SKM-1 (cell line): ENCODE results near the gene ABCB8.

Experiments used
- DNase-seq: peaks from one replicate; lab custom pipeline; 2025; ENCODE audit not compliant: unreplicated experiment; lab: John Stamatoyannopoulos, UW

The ABCB8 gene

DNA sequence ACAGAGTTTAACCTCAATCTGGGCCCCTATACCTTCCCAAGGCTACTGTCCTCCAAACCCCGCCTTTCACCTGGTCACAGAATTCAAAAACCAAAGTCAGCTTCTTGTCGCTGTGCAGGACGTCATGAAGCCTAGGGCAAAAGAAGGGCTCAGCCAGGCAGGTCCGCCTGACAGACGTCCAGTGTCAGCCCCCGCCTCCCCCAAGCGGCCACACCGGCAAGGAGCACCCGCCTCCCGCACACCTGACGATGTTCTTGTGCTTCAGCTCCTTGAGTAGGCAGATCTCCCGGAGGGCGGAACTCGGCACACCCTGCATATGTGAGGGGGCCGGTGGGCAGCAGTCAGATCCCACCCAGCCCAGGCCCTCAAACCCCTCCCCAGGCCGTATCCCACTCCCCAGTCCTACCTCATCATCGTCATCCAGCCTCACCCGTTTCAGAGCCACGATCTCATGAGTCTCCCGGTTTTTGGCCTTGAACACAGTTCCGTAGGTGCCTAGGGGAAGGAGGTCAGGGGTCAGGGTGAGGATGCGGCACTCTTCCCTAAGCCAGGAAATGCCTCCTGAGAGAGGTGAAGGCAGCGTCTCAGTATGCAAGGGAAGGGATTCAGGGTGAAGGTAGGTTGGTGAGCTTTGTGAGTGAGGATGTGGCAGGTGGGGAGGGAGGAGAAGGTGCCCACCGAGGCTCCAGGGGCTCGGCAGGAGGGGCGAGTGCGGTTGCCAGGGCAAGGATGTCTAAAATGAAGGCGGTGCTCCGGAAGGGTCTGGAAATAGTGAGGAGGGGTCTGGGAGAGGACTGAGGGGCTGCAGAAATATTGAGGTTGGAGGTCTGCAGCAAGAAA lies 28.6 kb downstream of the ABCB8 start:
- DNase-seq: no peak

GRCh38 chr7:151057506-151057988 lies 29.3 kb downstream of the ABCB8 start, which contains the start of gene CDK5:
TSS of gene CDK5 (minus strand) at chr7:151057897. CDS start at chr7:151057848, 49 bp downstream.
- DNase-seq: no peak

DNA sequence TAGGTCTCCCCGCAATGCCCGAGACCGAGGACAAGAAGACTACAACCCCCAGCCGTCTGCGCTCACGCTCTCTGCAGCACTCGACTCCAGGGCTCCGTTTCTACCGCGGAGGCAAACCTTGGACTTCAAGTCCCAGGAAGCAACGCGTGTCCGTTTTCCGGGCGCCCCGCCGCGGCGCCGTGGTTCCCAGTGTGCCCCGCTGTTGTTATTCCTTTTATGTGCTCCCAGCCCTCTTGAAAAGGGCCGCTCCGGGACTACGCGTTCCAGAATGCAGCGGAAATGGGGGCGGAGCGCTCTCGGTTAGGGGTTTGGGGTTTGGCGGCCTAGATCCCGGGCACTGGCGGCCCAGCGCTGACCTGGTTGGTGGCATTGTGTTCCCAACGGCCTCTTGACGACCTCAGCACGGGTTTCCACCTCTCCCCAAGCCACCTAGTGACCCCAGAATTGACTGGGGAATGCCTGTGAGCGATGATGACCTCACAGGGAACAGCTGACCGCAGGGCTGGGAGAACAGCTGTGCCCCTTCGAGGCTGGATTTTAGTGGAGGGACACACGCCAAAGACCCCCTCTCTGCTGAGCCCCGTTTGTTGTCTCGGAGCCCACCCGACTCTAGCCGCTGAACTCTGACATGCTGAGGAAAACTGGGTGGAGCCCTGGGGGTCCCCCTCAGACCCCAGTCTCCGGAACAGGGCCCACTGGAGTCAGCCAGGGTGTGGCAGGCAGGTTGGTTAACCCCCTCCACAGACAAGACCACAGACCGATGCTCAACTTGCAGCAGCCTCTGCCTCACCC lies 29.9 kb downstream of the ABCB8 start:
- DNase-seq: peak; percentile 69

GRCh38 chr7:151058781-151059366 lies 30.6 kb downstream of the ABCB8 start:
- no peak for DNase-seq

DNA sequence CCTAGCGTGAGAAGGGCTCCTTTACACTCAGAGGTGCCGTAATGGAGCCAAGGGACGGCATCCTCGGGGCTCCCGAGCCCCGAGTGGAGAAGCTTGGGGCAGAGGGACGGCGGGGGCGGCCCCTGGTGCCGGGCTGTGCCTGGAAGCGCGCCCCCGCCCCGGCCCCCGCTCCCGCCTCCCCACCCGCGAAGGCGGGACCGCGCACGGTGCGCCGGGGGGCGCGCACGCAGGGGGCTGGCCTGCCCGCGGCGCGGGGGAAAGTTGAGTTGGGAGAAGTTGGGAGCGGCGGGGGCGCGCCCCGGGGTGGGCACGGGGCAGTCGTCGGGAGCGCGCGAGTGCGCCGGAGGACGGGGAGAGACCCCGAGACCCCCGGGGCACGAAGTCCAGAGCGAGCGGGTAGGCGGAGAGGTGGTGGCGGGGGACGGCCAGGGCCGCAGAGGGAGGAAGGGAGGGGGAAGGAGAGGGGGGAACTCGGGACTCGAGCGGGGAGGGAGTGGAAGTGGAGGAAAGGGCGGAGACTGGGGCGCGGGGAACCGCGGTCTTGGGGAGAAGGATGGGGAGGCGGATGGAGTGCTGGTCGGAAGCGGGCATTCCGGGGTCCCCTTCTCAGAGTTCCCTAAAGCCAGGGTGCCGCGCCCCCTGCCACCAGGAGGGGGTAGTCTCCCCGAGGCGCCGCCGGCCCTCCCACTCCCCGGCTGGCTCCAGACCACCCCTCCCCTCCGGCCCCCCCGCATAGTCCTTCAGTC lies 31.3 kb downstream of the ABCB8 start, which contains the start of gene SLC4A2:
SLC4A2 (plus strand) TSS at position 223 of the 746 bp plus-strand sequence. CDS start 2,399 bp downstream, outside the sequence.
- peak; percentile 15 for DNase-seq

DNA sequence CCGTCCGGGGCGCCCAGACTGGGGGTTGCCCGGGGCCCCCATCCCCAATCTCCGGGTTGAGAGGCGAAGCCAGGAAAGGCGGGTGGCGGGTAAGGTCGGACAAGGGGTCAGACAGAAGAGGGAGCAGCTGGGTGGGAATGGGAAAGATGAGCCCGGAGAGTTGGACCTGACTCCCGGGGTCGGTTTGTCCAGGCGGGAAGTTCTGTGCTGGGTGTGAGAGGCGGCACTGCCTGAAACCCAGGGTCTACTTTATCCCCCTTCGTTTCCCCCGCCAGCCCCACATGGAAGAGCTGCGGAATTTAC lies 31.8 kb downstream of the ABCB8 start:
- DNase-seq: no peak

DNA sequence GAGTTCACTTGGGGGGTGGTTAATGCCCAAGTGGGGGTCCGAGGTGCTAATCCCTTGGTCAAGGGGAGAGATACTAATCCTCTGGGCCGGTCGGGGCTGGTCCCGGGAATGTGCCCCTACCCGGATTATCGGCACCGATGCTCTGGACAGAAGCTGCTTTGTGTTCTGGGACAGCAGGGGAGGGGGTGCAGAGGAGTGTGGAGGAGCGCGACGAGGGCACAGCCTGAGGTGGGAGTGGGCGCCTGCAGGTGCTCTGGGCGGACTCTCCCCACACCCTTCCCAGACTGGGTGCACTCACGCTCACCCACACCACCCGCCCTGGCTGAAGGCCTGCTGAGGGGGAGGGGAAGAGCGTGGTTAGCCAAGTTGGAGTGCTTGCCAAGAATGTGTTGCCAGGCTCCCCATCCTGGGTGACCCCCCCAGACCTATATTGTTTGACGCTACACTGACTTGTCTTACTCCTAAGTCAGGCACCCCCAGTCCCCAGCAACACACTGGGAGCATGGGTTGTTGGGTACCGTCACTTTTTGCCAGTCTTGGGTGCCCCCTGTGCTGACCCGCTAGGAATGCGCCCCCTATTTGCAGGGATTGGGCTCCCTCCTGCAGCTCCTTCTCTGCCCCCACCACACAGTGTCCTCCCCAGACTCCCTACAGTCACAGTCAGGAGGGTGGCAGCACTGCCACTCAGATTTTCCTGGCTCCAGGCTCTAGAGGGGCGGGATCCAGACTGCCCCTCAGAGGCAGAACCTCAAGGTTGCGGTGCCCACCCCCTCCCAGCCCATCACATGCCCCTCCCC lies 32.4 kb downstream of the ABCB8 start:
- no peak for DNase-seq

DNA sequence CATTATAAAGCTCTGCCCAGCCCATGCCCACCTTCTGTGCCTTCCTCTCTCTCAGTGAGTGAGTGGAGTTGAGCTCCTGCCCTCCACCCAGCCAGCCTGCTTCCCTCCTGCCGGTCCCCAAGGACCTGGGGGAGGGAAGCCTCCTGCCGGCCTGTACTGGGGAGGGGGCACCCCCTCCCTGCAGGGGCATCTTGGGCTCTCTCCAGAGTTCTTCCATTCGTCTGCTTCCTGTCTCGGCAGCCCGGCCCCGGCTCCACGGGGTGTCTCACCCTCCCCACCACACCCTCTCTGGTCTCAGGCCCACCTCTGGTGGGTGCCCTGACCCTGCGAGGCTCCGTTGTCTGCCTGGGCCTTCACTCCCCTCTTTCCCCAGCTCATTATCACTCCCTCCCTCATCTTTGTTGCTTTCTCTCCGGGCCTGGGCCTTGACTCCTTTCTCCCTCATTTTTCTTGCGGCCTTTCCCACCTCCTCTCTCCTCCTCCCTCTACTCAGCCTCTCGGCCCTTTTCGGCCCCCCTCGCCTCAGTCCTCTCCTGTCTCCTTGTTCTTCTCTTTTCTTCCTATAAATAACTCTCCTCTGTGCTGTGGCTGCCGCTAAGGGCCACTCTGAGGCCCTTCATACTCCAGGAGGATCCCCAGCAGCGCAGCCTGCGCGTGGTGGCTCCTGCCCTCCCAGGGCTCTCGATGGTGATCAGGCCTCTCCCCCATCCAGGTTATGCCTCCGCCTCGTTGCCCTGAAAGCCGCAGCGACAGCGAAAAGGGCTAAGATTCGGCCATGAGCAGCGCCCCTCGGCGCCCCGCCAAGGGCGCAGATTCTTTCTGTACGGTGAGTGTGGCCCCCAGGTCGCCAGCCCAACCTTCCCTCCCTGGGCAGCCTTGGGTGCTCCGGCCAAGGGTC lies 33.2 kb downstream of the ABCB8 start:
- DNase-seq: no peak

DNA sequence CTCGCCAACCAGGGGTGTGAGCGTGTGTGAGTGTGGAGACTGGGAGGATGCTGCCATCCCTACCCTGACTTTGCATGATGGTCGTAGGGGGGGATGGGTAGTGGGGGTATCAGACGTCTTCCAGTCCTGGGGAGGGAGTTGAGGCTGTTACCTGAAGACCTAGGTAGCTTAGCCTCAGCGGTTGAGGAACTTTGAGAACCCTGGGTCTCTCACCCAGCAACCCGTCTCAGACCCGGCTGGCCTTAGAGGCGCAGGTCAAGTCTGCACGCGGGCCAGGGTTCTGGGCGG lies 33.8 kb downstream of the ABCB8 start:
- DNase-seq: no peak

GRCh38 chr7:151062399-151063211 lies 34.4 kb downstream of the ABCB8 start:
- DNase-seq: no peak

GRCh38 chr7:151063212-151063561 lies 34.9 kb downstream of the ABCB8 start:
- no peak for DNase-seq

- no peak for DNase-seq
Measured at GRCh38 chr7:151064454-151064853, 36.2 kb downstream of the ABCB8 start.

GRCh38 chr7:151064993-151065392 lies 36.7 kb downstream of the ABCB8 start:
- no peak for DNase-seq

GRCh38 chr7:151065516-151065915 lies 37.3 kb downstream of the ABCB8 start:
- no peak for DNase-seq

GRCh38 chr7:151066273-151066974 lies 38.2 kb downstream of the ABCB8 start:
- no peak for DNase-seq

DNA sequence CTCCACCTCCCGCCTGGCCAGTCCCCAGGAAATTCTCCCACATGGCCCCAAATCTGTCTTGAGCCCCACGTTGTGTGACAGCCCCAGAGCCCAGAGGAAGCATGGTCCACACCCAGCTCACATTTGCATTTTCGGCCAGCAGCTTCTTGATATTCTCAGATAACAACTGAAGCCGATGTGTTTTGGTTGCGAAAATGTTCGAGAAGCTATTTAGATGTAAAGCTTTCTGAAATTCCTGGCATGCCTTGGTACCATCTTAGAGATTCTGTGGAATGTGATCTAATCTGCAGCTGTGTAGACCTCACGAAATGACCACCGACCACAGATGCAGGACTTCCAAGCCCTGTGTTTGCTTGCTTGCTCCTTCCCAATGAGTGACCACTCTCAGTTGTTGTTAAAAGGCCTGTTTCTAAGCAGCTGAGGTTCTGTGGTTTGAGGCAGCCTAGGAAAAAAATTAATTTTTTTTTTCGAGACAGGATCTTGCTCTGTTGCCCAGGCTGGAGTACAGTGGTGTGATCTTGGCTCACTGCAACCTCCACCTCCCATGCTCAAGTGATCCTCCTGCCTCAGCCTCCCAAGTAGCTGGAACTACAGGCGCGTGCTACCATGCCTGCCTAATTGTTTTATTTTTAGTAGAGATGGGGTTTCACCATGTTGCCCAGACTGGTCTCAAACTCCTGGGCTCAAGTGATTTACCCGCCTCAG lies 40.0 kb downstream of the ABCB8 start:
- no peak for DNase-seq

GRCh38 chr7:151069841-151070573 lies 41.8 kb downstream of the ABCB8 start:
- DNase-seq: no peak
